Esophagus squamous epithelium (tissue), 5 donors: ENCODE measurements around the gene TLDC2. TPM values are rescaled to one million over a fixed set of nuclear protein-coding genes. Genes with fewer than 3 reads are reported as not detected.
"Not testable (repeated sequence)": the region's sequence is repeated elsewhere in the genome, so short reads cannot be mapped to it uniquely, and the experiment has no call there.

Experiments
- DNase-seq: peaks from one replicate; lab custom pipeline; 2025; lab: John Stamatoyannopoulos, UW
- H3K27ac ChIP-seq, 4 donors: fragments of 200-600 bp; sonication (generic); one replicate each; pipeline ENCODE4 v1.5.1; 2016 to 2019; ENCODE audit warnings: mild to moderate bottlenecking in 1 of 4
- H3K27me3 ChIP-seq, 4 donors: fragments of 200-600 bp; sonication (generic); 1 replicate in 3 of 4; 2 replicates in 1 of 4; pipeline versions ENCODE4 v1.5.1 to v1.6.0; 2017 to 2021; ENCODE audit warnings: antibody characterized with exemption in 1 of 4
- H3K36me3 ChIP-seq, 3 donors: fragments of 200-600 bp; sonication (generic); one replicate each; pipeline ENCODE4 v1.5.1; 2016 to 2019
- H3K4me1 ChIP-seq, 3 donors: fragments of 200-600 bp; sonication (generic); one replicate each; pipeline ENCODE4 v1.5.1; 2017 to 2019
- H3K4me3 ChIP-seq, 4 donors: fragments of 200-600 bp; sonication (generic); 1 replicate in 3 of 4; 2 replicates in 1 of 4; pipeline ENCODE4 v1.5.1; 2016 to 2019; ENCODE audit warnings: mild to moderate bottlenecking in 2 of 4, moderate library complexity in 1 of 4
- H3K9me3 ChIP-seq, 3 donors: fragments of 200-600 bp; sonication (generic); one replicate each; pipeline ENCODE4 v1.5.1; 2016 to 2019
- CTCF ChIP-seq, 6 experiments: fragments of 450-650 bp in 4 of 6; fragments of 200-600 bp in 2 of 6; sonication (generic) in 2 of 6; IDR thresholded peaks; one replicate each; pipeline ENCODE4 v1.5.1; 2016 to 2019; ENCODE audit warnings: antibody characterized with exemption in 6 of 6, mild to moderate bottlenecking in 4 of 6, moderate library complexity in 4 of 6
- POLR2A ChIP-seq, 4 donors: fragments of 450-650 bp; IDR thresholded peaks; one replicate each; pipeline ENCODE4 v1.6.1; 2017; ENCODE audit warnings: antibody characterized with exemption in 4 of 4, mild to moderate bottlenecking in 4 of 4, moderate library complexity in 3 of 4
- WGBS, 2 donors: methylation state at CpG; one replicate each; pipeline ENCODE4 v1.1.5; 2018; 5-methylcytosine and 5-hydroxymethylcytosine counted together
- intact Hi-C: fragments of 100-400 bp; cut with DNase I; formaldehyde crosslinking; loops from one replicate; pipeline ENCODE4 v1.15.0; 2022
- total RNA-seq, 4 donors: library from RNA; depleted of rRNA; stranded (reverse); fragments of >200 nt; gene quantifications; one replicate each; pipeline ENCODE4 v1.1.0, GENCODE V29; 2016
- donor health status: DM: yes; HTN: yes; CAD: no.

TLDC2 gene
- total RNA-seq, 4 donors from 2014 or later = 0.53 to 1.1 TPM; not detected in 2

- peaks cover 0 to 99% (median 14%) of the 10 kb centered on the region in 3 donors for H3K36me3 ChIP-seq
- intact Hi-C loops = no loop called here
- H3K4me3 ChIP-seq = no peak overlapping the region
- no peak for DNase-seq
- 73% methylated on average over 10 to 11 of the region's 11 CpGs for WGBS, 2 donors
- no peaks in the 10 kb centered on the region for H3K27me3 ChIP-seq
- H3K4me1 ChIP-seq = peaks cover 4 to 60% (median 22%) of the 10 kb centered on the region in 3 donors
- no peaks in the 10 kb centered on the region for H3K9me3 ChIP-seq
- no peak for TF ChIP-seq CTCF (IDR thresholded peaks at IDR 0.05)
- TF ChIP-seq POLR2A (IDR thresholded peaks at IDR 0.05) = no peak
- H3K27ac ChIP-seq = peak overlapping the region in 2 of 4 donors; percentile 5 to 18
Measured at GRCh38 chr20:36932476-36933426, 56.8 kb downstream of the TLDC2 start.

- intact Hi-C loops, H3K4me3 ChIP-seq, H3K27me3 ChIP-seq, H3K9me3 ChIP-seq, DNase-seq: not testable (repeated sequence)
- Histone ChIP-seq H3K4me1 (peaks cover 8 to 68% (median 30%) of the 10 kb centered on the region in 3 donors), H3K27ac (peak overlapping the region in 1 of 4 donors; percentile 18), H3K36me3 (peaks cover 0 to 99% (median 14%) of the 10 kb centered on the region in 3 donors)
- WGBS, 2 donors = 94 to 97% methylated on average over 11 to 13 of the region's 16 CpGs
Measured at GRCh38 chr20:36933571-36933970, 57.6 kb downstream of the TLDC2 start.

- H3K27me3 ChIP-seq = no peaks in the 10 kb centered on the region
- no peak for TF ChIP-seq CTCF (IDR thresholded peaks at IDR 0.05)
- TF ChIP-seq POLR2A (IDR thresholded peaks at IDR 0.05) = no peak
- peak overlapping the region in 3 of 4 donors; percentile 78 to 95 (median 94) for H3K27ac ChIP-seq
- intact Hi-C loops = no loop called here
- H3K36me3 ChIP-seq = peaks cover 0 to 86% (median 10%) of the 10 kb centered on the region in 3 donors
- 86 to 98% methylated on average over 8 of the region's 8 CpGs for WGBS, 2 donors
- H3K9me3 ChIP-seq = no peaks in the 10 kb centered on the region
- peaks cover 9 to 86% (median 43%) of the 10 kb centered on the region in 3 donors for H3K4me1 ChIP-seq
- no peak for DNase-seq
- peak overlapping the region in 1 of 4 donors; percentile 7 for H3K4me3 ChIP-seq
Measured at GRCh38 chr20:36936341-36936740, 60.4 kb downstream of the TLDC2 start.

GRCh38 chr20:36936761-36937401 lies 60.9 kb downstream of the TLDC2 start:
- H3K4me1 ChIP-seq = peaks cover 14 to 86% (median 49%) of the 10 kb centered on the region in 3 donors
- DNase-seq, H3K27me3 ChIP-seq, intact Hi-C loops, H3K9me3 ChIP-seq: not testable (repeated sequence)
- H3K27ac ChIP-seq = peak overlapping the region in 3 of 4 donors; percentile 78 to 95 (median 94)
- peaks cover 0 to 82% (median 10%) of the 10 kb centered on the region in 3 donors for H3K36me3 ChIP-seq
- 69 to 91% methylated on average over 6 to 9 of the region's 9 CpGs for WGBS, 2 donors
- H3K4me3 ChIP-seq = peak overlapping the region in 1 of 4 donors; percentile 7

GRCh38 chr20:36937402-36937770 lies 61.4 kb downstream of the TLDC2 start:
- no peaks in the 10 kb centered on the region for H3K27me3 ChIP-seq
- no peak for DNase-seq
- H3K27ac ChIP-seq = peak overlapping the region in 3 of 4 donors; percentile 63 to 95 (median 94)
- peaks cover 0 to 80% (median 10%) of the 10 kb centered on the region in 3 donors for H3K36me3 ChIP-seq
- no peak overlapping the region for H3K4me3 ChIP-seq
- H3K4me1 ChIP-seq = peaks cover 19 to 89% (median 54%) of the 10 kb centered on the region in 3 donors
- TF ChIP-seq POLR2A (IDR thresholded peaks at IDR 0.05) = no peak
- TF ChIP-seq CTCF (IDR thresholded peaks at IDR 0.05) = no peak
- intact Hi-C loops = no loop called here
- no peaks in the 10 kb centered on the region for H3K9me3 ChIP-seq
